Transverse colon (tissue), 4 donors: ENCODE data around the gene SLC41A2. TPM values are rescaled to one million over a fixed set of nuclear protein-coding genes. Genes with fewer than 3 reads are reported as not detected.

Experiments
- DNase-seq: peaks from one replicate; pipeline ENCODE4 v3.0.0-alpha.2; 2019
- H3K27ac ChIP-seq, 4 donors: fragments of 200-600 bp; sonication (generic); 2 replicates each; pipeline ENCODE4 v1.5.1; 2016 to 2018; ENCODE audit warnings: inconsistent platforms in 4 of 4
- H3K27me3 ChIP-seq: fragments of 200-600 bp; sonication (generic); 2 replicates; pipeline ENCODE4 v1.5.1; 2017; ENCODE audit warnings: inconsistent platforms
- H3K36me3 ChIP-seq, 4 donors: fragments of 200-600 bp; sonication (generic); 2 replicates each; pipeline ENCODE4 v1.5.1; 2017 to 2019; ENCODE audit warnings: inconsistent platforms in 4 of 4
- H3K4me1 ChIP-seq, 4 donors: fragments of 200-600 bp; sonication (generic); 2 replicates each; pipeline ENCODE4 v1.5.1; 2017 to 2020; ENCODE audit warnings: inconsistent platforms in 4 of 4
- H3K4me3 ChIP-seq, 4 donors: fragments of 200-600 bp; sonication (generic); 1 replicate in 1 of 4; 2 replicates in 3 of 4; pipeline versions ENCODE4 v1.5.1 to v1.6.1; 2017 to 2019; ENCODE audit warnings: inconsistent platforms in 4 of 4
- H3K9me3 ChIP-seq, 2 donors: fragments of 200-600 bp; sonication (generic); 2 replicates each; pipeline ENCODE4 v1.5.1; 2017 to 2019; ENCODE audit warnings: inconsistent platforms in 2 of 2
- EP300 ChIP-seq: sonication (generic); formaldehyde crosslinking; IDR thresholded peaks from one replicate; pipeline ENCODE4 v1.6.1; 2017; ENCODE audit warnings: antibody characterized with exemption, low read depth
- POLR2A ChIP-seq: fragments of 450-650 bp; IDR thresholded peaks from one replicate; pipeline ENCODE4 v1.6.1; 2016; ENCODE audit warnings: antibody characterized with exemption, mild to moderate bottlenecking, moderate library complexity
- POLR2AphosphoS5 ChIP-seq, 3 donors: sonication (generic); formaldehyde crosslinking; IDR thresholded peaks; one replicate each; pipeline ENCODE4 v1.6.1; 2016; ENCODE audit warnings: antibody characterized with exemption in 3 of 3
- WGBS, 2 donors: methylation state at CpG; one replicate each; pipeline ENCODE4 v1.1.5; 2018; ENCODE audit warnings: low coverage in 1 of 2; 5-methylcytosine and 5-hydroxymethylcytosine counted together
- in situ Hi-C, 4 donors: fragments of 200-750 bp; cut with MboI; loops; one replicate each; pipeline versions ENCODE4 v1.15.0 to v1.15.1; 2017; ENCODE audit warnings: low sequenced_read_pairs in 3 of 4, low pct_ligation_motif_present in 1 of 4, low pct_unique_long_range_greater_than_20kb in 1 of 4
- intact Hi-C: fragments of 100-400 bp; cut with DNase I; formaldehyde crosslinking; loops from one replicate; pipeline ENCODE4 v1.15.1; 2023; ENCODE audit warnings: low total_unique reads
- total RNA-seq, 4 donors: library from RNA; depleted of rRNA; stranded (reverse); fragments of >200 nt; gene quantifications; one replicate each; pipeline ENCODE4 v1.1.0, GENCODE V29; 2016
- TF ChIP-seq, protein P1 (sequence below), 5 experiments: fragments of 200-600 bp in 3 of 5; fragments of 450-650 bp in 2 of 5; sonication (generic) in 3 of 5; IDR thresholded peaks; 1 replicate in 2 of 5; 2 replicates in 3 of 5; pipeline ENCODE4 v1.5.1; 2016 to 2017; ENCODE audit warnings: antibody characterized with exemption in 5 of 5, inconsistent platforms in 3 of 5, mild to moderate bottlenecking in 2 of 5, moderate library complexity in 1 of 5

SLC41A2 gene
- total RNA-seq, 4 donors from 2014 or later = 31.6 to 154 (median 129) TPM

DNA sequence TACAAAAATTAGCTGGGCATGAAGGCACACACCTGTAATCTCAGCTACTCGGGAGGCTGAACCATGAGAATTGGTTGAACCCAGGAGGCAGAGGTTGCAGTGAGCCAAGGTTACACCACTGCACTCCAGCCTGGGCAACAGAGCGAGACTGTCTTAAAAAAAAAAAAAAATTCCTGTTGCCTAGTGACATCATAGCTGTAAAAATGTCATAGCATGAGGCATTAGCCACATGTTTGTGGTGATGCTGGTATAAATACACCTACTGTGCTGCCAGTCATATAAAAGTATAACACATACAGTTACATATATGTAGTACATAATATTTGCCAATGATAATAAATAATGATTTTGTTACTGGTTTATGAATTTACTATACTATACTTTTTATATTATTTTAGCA lies 22.2 kb downstream of the SLC41A2 start:
- no peaks in the 10 kb centered on the region for H3K27me3 ChIP-seq
- DNase-seq = no peak
- no peaks in the 10 kb centered on the region for H3K36me3 ChIP-seq
- intact Hi-C loops (no loop called here), in situ Hi-C loops (no loop called here)
- TF ChIP-seq EP300 (no peak), POLR2AphosphoS5 (IDR thresholded peaks at IDR 0.05) (no peak), POLR2A (no peak)
- TF ChIP-seq, protein P1, sequence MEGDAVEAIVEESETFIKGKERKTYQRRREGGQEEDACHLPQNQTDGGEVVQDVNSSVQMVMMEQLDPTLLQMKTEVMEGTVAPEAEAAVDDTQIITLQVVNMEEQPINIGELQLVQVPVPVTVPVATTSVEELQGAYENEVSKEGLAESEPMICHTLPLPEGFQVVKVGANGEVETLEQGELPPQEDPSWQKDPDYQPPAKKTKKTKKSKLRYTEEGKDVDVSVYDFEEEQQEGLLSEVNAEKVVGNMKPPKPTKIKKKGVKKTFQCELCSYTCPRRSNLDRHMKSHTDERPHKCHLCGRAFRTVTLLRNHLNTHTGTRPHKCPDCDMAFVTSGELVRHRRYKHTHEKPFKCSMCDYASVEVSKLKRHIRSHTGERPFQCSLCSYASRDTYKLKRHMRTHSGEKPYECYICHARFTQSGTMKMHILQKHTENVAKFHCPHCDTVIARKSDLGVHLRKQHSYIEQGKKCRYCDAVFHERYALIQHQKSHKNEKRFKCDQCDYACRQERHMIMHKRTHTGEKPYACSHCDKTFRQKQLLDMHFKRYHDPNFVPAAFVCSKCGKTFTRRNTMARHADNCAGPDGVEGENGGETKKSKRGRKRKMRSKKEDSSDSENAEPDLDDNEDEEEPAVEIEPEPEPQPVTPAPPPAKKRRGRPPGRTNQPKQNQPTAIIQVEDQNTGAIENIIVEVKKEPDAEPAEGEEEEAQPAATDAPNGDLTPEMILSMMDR (IDR thresholded peaks at IDR 0.05) = no peak
- WGBS, 2 donors = 93 to 100% methylated on average over 1 to 2 of the region's 2 CpGs
- peaks cover 0 to 18% (median 8%) of the 10 kb centered on the region in 4 donors for H3K4me1 ChIP-seq
- H3K4me3 ChIP-seq = no peak overlapping the region
- no peak overlapping the region for H3K27ac ChIP-seq
- H3K9me3 ChIP-seq = no peaks in the 10 kb centered on the region

DNA sequence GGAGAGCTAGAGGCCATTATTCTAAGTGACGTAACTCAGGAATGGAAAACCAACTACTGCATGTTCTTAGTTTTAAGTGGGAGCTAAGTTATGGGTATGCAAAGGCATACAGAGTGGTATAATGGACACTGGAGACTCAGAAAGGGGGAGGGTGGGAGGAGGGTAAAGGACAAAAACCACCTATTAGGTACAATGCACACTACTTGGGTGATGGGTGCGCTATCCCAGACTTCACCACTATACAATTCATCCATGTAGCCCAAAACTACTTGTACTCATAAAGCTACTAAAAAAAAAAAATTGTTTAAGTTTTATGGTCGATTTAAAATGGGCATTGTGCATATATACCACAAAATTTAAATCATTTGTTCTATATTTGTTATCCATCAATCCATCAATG lies 24.3 kb downstream of the SLC41A2 start:
- 92% methylated on average over 3 of the region's 3 CpGs for WGBS, 2 donors
- Histone ChIP-seq H3K4me3 (no peak overlapping the region), H3K4me1 (peaks cover 0 to 6% (median 5%) of the 10 kb centered on the region in 4 donors), H3K36me3 (no peaks in the 10 kb centered on the region), H3K27me3 (no peaks in the 10 kb centered on the region), H3K27ac (no peak overlapping the region), H3K9me3 (no peaks in the 10 kb centered on the region)
- in situ Hi-C loops (no loop called here), intact Hi-C loops (no loop called here)
- no peak for TF ChIP-seq EP300
- TF ChIP-seq, protein P1 (IDR thresholded peaks at IDR 0.05) = no peak
- no peak for TF ChIP-seq POLR2A
- no peak for TF ChIP-seq POLR2AphosphoS5 (IDR thresholded peaks at IDR 0.05)
- no peak for DNase-seq

DNA sequence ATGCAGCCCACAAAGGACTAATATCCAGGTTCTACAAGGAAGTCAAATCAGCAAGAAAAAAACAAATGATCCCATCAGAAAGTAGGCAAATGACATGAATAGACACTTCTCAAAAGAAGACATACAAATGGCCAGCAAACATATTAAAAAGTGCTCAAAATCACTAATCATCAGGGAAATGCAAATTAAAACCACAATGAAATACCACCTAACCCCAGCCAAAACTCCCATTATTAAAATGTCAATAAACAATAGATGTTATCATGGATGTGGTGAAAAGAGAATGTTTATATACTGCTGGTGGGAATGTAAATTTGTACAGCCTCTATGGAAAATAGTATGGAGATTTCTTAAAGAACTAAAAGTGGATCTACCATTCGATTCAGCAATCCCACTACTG lies 25.0 kb downstream of the SLC41A2 start:
- Histone ChIP-seq H3K4me3 (no peak overlapping the region), H3K36me3 (no peaks in the 10 kb centered on the region), H3K27ac (no peak overlapping the region), H3K4me1 (peaks cover 0 to 4% (median 0%) of the 10 kb centered on the region in 4 donors), H3K9me3 (no peaks in the 10 kb centered on the region), H3K27me3 (no peaks in the 10 kb centered on the region)
- intact Hi-C loops (no loop called here), in situ Hi-C loops (no loop called here)
- no peak for DNase-seq
- TF ChIP-seq POLR2A (no peak), EP300 (no peak), POLR2AphosphoS5 (IDR thresholded peaks at IDR 0.05) (no peak)
- TF ChIP-seq, protein P1 (IDR thresholded peaks at IDR 0.05) = no peak
- 74 to 83% methylated on average over 1 of the region's 1 CpG for WGBS, 2 donors

DNA sequence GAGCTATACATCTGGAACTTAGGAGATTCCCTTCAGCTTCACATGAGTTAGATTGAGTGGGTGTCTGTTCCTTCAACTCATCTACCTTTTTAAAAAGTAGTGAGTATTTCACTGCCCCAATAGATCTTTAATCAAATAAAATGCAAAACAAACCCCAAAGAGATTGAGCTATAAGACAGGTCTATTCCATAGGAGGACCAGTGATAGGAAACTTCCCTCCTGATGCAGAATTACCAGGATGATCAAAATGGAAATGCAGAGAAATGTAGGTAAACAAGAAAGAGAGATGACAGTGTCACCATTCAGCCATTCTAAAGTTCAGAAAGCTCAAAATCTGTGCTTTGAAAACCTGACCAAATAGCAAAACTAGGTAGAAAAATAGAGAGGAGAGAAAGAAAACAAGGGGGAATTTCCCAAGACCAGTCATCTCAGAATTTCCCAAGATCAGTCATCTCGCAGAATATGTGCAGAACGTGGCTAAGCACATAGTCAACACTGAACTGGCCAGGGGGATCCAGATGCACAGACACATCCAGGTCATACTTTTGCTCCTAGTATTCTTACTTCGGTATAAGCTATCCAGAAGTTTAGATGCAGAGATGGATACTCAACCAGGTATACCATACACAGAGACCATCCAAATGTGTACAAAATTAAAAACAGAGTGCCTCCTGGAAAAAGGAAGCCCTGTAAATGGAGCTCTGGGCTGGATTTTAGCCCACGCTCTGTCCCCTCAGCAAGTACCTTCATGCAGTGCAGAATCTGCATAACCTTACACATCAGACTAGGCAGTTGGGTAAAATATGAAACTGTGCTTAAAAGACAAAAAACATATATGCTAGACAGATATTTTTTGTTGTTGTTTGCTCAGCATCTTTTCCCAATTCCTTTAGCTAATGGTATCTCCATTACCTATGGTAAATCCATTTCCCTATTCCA lies 27.4 kb downstream of the SLC41A2 start:
- intact Hi-C loops = no loop called here
- Histone ChIP-seq H3K27me3 (no peaks in the 10 kb centered on the region), H3K27ac (no peak overlapping the region), H3K36me3 (no peaks in the 10 kb centered on the region), H3K4me1 (peaks cover 0 to 12% (median 6%) of the 10 kb centered on the region in 4 donors), H3K9me3 (no peaks in the 10 kb centered on the region), H3K4me3 (no peak overlapping the region)
- 74 to 88% methylated on average over 1 to 4 of the region's 4 CpGs for WGBS, 2 donors
- TF ChIP-seq POLR2A = no peak
- no peak for TF ChIP-seq EP300
- no peak for TF ChIP-seq POLR2AphosphoS5 (IDR thresholded peaks at IDR 0.05)
- TF ChIP-seq, protein P1 (IDR thresholded peaks at IDR 0.05) = no peak
- no peak for DNase-seq
- in situ Hi-C loops = no loop called here
